ENCODE measurements around the gene PLXDC1. TPM values are rescaled to one million over a fixed set of nuclear protein-coding genes. Genes with fewer than 3 reads are reported as not detected.

Gene PLXDC1
- total RNA-seq, 2 donors from 2014 or later, result 4.6 to 9.3 TPM

- no peaks in the 10 kb centered on the region for H3K9me3 ChIP-seq
- DNase-seq (ENCODE audit: low spot score), result peak; percentile 80
- H3K27ac ChIP-seq, result peak overlapping the region; percentile 81 to 86
- H3K36me3 ChIP-seq, result peaks cover 7% of the 10 kb centered on the region
- H3K4me3 ChIP-seq, result no peak overlapping the region
- TF ChIP-seq CTCF (IDR thresholded peaks at IDR 0.05), result peak; percentile 16 to 63
- peaks cover 0 to 38% of the 10 kb centered on the region in 2 donors for H3K4me1 ChIP-seq
- no peaks in the 10 kb centered on the region for H3K27me3 ChIP-seq
Observed at GRCh38 chr17:39194089-39194984, 42.9 kb upstream of the PLXDC1 start.

- TF ChIP-seq CTCF (IDR thresholded peaks at IDR 0.05), result no peak
- no peak overlapping the region for H3K4me3 ChIP-seq
- H3K4me1 ChIP-seq, result peaks cover 0 to 35% of the 10 kb centered on the region in 2 donors
- H3K9me3 ChIP-seq, result no peaks in the 10 kb centered on the region
- H3K27ac ChIP-seq, result no peak overlapping the region
- DNase-seq (ENCODE audit: low spot score), result no peak
- H3K36me3 ChIP-seq, result peaks cover 7% of the 10 kb centered on the region
- no peaks in the 10 kb centered on the region for H3K27me3 ChIP-seq
Observed at GRCh38 chr17:39193346-39193745, 41.9 kb upstream of the PLXDC1 start.

GRCh38 chr17:39192901-39193300 is 41.5 kb upstream of the PLXDC1 start:
- TF ChIP-seq CTCF (IDR thresholded peaks at IDR 0.05), result no peak
- Histone ChIP-seq H3K4me1 (peaks cover 0 to 35% of the 10 kb centered on the region in 2 donors), H3K36me3 (peaks cover 7% of the 10 kb centered on the region), H3K9me3 (no peaks in the 10 kb centered on the region), H3K4me3 (no peak overlapping the region), H3K27ac (no peak overlapping the region), H3K27me3 (no peaks in the 10 kb centered on the region)
- DNase-seq (ENCODE audit: low spot score), result no peak

- TF ChIP-seq CTCF (IDR thresholded peaks at IDR 0.05), result no peak
- DNase-seq (ENCODE audit: low spot score), result no peak
- H3K36me3 ChIP-seq, result peaks cover 13% of the 10 kb centered on the region
- H3K27me3 ChIP-seq, result no peaks in the 10 kb centered on the region
- H3K9me3 ChIP-seq, result no peaks in the 10 kb centered on the region
- H3K4me1 ChIP-seq, result peaks cover 0 to 35% of the 10 kb centered on the region in 2 donors
- H3K4me3 ChIP-seq, result no peak overlapping the region
- H3K27ac ChIP-seq, result no peak overlapping the region
Observed at GRCh38 chr17:39191750-39192510, 40.5 kb upstream of the PLXDC1 start.

- Histone ChIP-seq H3K9me3 (no peaks in the 10 kb centered on the region), H3K36me3 (peaks cover 21% of the 10 kb centered on the region), H3K27me3 (no peaks in the 10 kb centered on the region), H3K27ac (no peak overlapping the region), H3K4me1 (no peaks in the 10 kb centered on the region), H3K4me3 (no peak overlapping the region)
- TF ChIP-seq CTCF (IDR thresholded peaks at IDR 0.05), result no peak
- DNase-seq (ENCODE audit: low spot score), result no peak
Observed at GRCh38 chr17:39187152-39187830, 35.9 kb upstream of the PLXDC1 start.
